Fibroblast of peridontal ligament (primary cell): ENCODE data around the gene PLOD3.

Experiments used
- DNase-seq: peaks from one replicate; pipeline ENCODE4 v3.0.0-alpha.2; 2010; ENCODE audit errors: extremely low read depth

The PLOD3 gene

GRCh38 chr7:101180130-101180755 is 37.1 kb downstream of the PLOD3 start, which contains the start of gene NAT16:
TSS of gene NAT16 (minus strand) at chr7:101180293. CDS start at chr7:101174807, 5,486 bp downstream.
- DNase-seq, result no peak

GRCh38 chr7:101179713-101180112 is 37.7 kb downstream of the PLOD3 start:
- no peak for DNase-seq

GRCh38 chr7:101179117-101179516 is 38.3 kb downstream of the PLOD3 start:
- DNase-seq, result no peak

- no peak for DNase-seq
These were observed 39.7 kb downstream of the PLOD3 start for GRCh38 chr7:101177644-101178043.

DNA sequence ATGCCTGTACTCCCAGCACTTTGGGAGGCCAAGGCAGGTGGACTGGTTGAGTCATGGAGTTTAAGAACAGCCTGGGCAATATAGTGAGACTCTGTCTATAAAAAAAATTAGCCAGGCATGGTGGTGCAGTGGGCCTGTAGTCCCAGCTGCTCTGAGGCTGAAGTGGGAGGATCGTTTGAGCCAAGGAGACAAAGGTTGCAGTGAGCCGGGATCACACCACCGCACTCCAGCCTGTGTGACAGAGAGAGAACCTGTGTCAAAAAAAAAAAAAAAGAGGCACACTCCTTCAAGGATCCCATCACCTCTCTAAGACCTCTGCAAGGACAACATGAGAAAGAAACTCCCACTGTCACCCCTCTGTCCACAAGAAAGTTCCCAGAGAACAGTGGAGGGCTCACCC is 41.7 kb downstream of the PLOD3 start:
- no peak for DNase-seq

DNA sequence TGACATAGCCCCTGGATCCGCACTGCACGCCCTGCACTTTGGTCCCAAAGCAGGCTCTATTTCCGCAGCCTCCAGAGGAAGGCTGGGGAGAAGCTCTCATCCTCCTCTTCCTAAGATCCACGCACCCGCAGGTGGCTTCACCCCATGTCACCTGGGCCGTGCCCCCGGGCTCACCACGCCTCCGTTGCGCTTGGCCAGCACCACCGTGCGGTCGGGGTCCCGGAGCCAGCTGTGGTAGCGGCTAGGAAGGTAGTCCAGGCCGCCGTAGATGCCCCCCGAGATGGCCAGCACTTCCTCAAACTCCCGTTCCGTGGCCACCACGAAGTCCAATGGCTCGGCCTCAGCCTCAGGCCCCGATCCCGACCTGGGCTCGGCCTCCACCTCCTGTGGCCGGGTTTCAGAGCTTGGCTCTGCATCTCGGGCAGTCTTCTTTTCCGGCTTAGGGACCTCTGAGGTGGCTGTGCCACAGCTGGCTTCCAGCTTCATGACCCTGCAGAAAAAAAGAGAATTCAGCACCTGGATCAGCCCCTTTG is 43.0 kb downstream of the PLOD3 start:
- no peak for DNase-seq

DNA sequence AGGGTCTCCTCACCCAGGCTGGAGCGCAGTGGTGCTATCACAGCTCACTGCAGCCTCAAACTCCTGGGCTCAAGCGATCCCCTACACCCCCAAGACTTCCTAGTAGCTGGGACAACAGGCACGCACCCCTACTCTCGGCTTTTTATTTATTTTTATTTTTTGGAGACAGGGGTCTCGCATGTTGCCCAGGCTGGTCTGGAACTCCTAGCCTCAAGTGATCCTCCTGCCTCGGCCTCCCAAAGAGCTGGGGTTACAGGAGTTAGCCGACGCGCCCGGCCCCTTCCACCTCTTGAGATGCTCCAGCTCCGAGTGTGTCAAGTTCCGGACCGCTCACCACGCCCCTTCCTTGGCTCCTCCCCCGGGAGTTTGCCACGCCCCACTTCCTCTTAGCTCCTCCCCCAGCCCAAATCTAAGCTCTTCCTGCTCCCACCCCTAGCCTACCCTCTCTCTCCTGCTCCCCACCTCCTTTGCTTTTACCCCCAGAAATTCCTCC is 43.6 kb downstream of the PLOD3 start:
- DNase-seq, result peak; percentile 15

GRCh38 chr7:101172854-101173751 is 44.3 kb downstream of the PLOD3 start:
- DNase-seq, result peak; percentile 68

DNA sequence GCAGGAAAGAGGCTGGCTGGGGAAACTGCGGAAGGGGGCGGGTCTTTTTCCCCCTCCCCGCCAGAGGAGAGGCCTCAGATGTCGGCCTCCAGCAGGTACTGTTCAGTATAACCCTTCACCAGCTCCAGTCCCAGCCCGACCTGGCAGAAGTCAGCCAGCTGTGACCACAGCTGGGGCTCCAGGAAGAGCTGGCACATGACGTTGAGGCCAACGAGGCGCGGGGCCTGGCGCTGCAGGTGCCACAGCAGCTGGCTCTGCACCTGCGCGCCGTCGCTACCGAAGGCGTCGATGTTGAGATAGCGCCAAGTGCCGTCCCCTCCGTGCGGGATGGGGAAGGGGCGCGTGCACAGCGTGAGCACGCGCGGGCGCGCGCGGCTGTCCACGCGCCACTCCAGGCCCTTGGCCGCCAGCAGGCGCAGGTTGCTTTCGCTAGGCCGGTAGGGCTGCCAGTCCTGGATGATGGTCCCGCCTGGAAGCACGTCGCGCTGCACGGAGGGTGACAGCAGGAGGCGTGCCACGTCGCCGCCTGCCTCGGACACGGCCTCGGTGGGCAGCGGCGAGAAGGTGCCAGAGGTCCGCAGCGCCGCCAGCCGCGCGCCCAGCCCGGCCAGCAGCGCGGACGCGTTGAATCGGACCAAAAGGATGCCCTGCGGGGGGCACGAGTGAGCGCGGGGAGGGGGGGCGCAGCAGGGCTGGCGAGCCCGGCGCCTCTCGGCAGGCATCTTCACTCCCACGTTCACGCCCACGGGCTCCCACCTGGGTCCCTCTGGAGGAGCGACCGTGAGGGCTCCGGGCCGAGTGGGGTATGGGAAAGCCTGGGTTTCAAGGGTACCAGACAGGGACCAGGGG is 45.2 kb downstream of the PLOD3 start:
- DNase-seq, result no peak

DNA sequence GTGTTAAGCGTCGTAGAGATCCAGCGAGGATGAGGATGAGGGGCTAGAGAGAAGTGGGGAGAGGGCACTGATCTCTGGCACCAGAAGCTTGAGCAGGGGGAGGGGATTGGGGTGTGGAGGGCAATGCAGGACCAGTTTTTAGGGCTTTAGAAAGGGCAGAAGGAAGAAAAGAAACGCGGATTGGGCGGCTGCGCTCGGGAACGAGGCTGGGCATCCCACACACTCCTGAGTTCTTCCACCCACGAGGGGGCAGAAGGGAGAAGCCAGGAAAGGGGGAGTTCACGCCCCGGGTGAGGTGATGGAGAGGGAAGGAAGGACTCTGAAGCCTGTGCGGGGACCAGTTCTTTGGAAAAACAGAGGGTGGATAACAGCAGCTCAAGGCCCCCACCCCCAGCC is 45.9 kb downstream of the PLOD3 start:
- no peak for DNase-seq

DNA sequence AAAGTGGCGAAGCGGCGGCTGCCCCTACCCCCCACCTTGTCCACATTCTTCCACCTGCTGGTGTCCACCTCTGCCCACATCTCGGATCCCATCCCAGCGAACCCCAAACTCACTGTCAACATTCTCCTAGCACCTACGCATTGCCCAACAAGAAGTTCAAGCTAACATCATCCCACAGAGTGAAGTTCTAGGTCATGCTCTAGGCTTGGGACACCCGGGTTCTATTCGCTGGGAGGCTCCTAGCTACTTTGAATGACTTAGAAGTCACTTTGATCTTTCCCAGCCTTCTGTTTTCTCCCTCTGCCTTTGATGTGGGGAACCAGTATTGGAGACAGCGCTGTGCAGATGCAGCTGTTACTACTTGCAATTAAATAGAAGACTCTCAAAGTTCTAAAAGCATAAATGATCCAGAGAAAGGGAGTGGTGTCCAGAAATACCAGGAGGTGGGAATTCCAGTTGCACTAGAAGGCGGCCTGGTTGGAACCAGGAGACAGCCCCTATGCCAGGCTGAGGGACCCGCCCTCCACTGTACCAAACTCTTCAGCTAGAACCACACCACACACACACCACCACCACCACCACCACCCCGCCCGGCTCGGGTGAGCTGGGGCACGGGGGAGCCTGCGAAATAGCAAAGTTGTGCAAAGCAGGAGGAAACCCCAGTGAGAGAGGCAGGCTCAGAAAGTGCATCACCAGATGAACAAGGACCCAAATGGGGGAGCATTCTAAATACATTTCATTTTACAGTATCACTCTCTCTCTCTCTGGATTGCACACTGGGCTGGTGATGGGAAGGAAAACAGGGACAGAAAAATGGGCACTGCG is 46.6 kb downstream of the PLOD3 start:
- no peak for DNase-seq

DNA sequence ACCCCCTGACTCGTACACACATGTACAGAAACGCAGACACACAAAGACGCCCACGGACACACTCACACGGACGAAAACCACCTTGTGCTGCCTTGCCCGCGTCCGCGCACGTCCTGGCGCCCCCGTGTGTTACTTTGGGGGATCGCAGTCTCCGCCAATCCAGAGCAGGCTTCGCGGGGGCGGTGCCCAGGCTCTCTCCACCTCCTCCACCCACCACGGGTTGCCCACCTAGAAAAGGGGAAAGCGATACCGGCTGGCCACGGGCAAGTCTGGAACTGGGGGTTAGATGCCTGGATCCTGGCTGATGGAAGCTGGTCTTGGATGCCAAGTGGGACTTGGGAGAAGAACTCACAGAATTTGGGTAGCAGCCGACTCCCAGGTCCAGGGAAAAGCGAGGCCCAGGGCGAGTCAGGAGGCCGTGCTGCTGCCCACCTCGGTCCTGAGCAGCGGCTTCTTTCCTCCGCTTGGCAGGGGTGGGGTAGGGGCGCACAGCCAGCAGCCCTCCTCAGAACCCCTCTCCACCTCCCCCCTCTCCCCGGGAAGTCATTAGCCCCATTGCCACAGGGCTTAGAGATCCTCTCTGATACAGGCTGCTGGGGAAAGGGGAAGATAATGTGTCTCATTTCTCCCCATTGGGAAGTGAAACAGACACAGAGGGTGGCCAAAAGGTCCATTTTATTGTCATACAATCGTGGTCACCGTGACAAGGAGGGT is 47.4 kb downstream of the PLOD3 start:
- DNase-seq, result peak; percentile 48

DNA sequence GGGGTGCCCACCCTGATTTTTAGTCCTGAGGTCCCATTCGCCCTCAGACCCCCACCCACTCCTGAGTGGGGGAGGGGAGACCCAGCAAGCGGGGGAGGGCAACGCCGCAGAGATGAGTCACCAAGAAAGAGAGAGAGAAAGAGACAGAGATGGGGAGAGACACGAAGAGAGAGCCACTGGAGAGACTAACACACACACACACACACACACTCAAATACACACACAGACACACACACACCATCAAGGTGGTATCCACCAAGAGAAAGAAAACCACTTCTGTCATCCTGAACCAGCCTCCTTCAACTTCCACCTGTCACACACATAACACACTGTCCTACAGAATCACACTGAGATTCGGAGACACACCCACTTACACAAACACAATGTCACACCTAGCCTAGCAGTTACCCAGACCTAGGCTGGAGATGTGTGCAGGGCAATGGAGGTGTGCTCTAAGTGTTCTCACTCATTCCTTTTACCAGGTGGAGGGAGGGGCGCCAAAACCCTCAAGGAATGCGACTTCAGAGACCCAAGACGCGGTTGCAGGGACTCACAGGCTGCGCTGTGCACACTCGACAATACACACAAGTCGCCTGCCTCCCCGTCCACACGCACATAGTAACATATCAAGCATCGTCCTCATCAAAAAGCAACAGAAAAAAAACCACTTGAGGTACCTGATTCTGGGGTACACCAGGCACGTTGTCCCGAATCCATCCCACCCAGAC is 48.1 kb downstream of the PLOD3 start:
- no peak for DNase-seq

- no peak for DNase-seq
These were observed 48.9 kb downstream of the PLOD3 start for GRCh38 chr7:101168412-101169049.

GRCh38 chr7:101167645-101168411 is 49.6 kb downstream of the PLOD3 start:
- no peak for DNase-seq

DNA sequence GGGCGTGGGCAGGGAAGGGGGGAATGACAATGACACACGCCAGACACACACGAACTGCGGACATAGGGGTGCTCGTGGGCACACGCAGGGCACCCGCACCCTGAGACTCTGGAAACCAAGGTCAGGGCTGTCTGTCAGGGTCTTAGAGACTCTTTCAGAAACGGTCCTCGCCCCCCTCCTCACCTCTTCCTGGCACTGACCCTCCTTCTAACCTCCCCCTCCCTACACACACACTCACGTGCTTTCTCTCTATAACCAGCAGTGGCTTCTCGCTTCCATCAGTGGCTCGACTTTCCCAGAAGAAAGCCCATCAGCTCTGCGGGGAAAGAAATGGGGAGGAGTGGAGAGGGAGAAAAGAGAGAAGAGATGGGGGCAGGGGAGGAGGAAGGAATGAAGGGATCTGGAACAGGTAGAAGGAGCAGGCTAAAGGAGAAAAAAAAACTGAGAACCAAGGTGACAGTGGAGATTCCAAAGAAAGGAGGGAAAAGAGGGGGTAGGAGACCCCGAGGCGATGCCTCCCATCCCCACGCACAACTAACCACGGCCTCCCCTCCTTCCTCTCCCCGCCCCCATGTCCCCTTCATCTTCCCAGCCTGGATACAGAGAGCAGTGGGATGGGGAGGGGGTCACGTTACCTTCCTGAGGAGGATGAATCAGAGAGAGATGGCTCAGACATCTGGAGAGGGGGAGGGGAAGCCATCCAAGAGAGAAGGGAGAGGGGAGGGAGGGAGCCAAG is 50.3 kb downstream of the PLOD3 start:
- DNase-seq, result no peak

GRCh38 chr7:101166648-101166908 is 50.8 kb downstream of the PLOD3 start:
- DNase-seq, result no peak
